Body of pancreas (tissue), 4 donors: ENCODE measurements around the gene SERPINA10. TPM values are rescaled to one million over a fixed set of nuclear protein-coding genes. Genes with fewer than 3 reads are reported as not detected.

Experiments used
- ATAC-seq: fragments of 150-250 bp; one replicate; pipeline ENCODE4 v1.9.1; 2016
- DNase-seq, 4 donors: peaks; one replicate each; pipeline ENCODE4 v3.0.0-alpha.2; 2019
- H3K27ac ChIP-seq, 4 donors: fragments of 200-600 bp; sonication (generic); 1 replicate in 3 of 4; 2 replicates in 1 of 4; pipeline versions ENCODE4 v1.5.1 to v1.6.1; 2016 to 2019; ENCODE audit warnings: mild to moderate bottlenecking in 1 of 4, mixed read lengths in 1 of 4, moderate library complexity in 1 of 4
- H3K27me3 ChIP-seq, 2 donors: fragments of 200-600 bp; sonication (generic); one replicate each; pipeline ENCODE4 v1.6.0; 2016; ENCODE audit warnings: mild to moderate bottlenecking in 1 of 2
- H3K36me3 ChIP-seq, 2 donors: fragments of 200-600 bp; sonication (generic); replicated peaks in 1 of 2; 2 replicates each; pipeline ENCODE4 v1.5.1; 2016; ENCODE audit warnings: low read depth in 2 of 2; ENCODE audit not compliant: insufficient read depth in 1 of 2
- H3K4me1 ChIP-seq: fragments of 200-600 bp; sonication (generic); one replicate; pipeline ENCODE4 v1.6.0; 2016
- H3K4me3 ChIP-seq, 2 donors: fragments of 200-600 bp; sonication (generic); 1 replicate in 1 of 2; 2 replicates in 1 of 2; pipeline ENCODE4 v1.5.1; 2016 to 2019
- H3K9me3 ChIP-seq, 3 donors: fragments of 200-600 bp; sonication (generic); 1 replicate in 2 of 3; 2 replicates in 1 of 3; pipeline ENCODE4 v1.5.1; 2016
- POLR2A ChIP-seq, 3 donors: fragments of 450-650 bp; IDR thresholded peaks; one replicate each; pipeline ENCODE4 v1.6.1; 2016; ENCODE audit warnings: antibody characterized with exemption in 3 of 3, mild to moderate bottlenecking in 2 of 3
- intact Hi-C: fragments of 100-400 bp; cut with DNase I; formaldehyde crosslinking; loops from one replicate; pipeline ENCODE4 v1.15.1; 2023
- total RNA-seq, 2 donors: library from RNA; depleted of rRNA; stranded (reverse); fragments of >200 nt; gene quantifications; one replicate each; pipeline ENCODE4 v1.1.0, GENCODE V29; 2016
- TF ChIP-seq, protein P1 (sequence below), 7 experiments: fragments of 450-650 bp in 4 of 7; fragments of 200-600 bp in 3 of 7; sonication (generic) in 3 of 7; IDR thresholded peaks; one replicate each; pipeline ENCODE4 v1.5.1; 2016 to 2019; ENCODE audit warnings: antibody characterized with exemption in 7 of 7

Gene SERPINA10
- total RNA-seq, 2 donors from 2014 or later: 3.0 TPM; not detected in 1

DNA sequence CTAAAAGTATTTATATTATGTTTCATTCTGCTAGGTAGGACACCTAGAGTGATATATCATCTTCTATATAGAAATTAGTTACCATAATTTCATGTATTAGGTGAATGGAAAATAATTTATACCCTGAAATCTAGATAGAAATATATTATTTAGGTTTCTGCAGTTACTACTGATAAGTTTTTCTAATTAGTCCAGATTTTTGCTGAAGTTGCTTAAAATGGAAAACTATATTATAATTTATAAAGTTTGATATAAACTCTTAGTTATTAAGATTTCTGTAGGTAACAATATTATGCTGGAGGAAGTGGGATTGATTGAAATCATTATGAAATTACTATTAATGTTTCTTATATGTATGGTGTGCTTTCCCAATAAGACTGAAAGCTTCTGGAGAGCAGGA lies 56.0 kb downstream of the SERPINA10 start:
- H3K27ac ChIP-seq: no peak overlapping the region
- intact Hi-C loops: no loop called here
- no peaks in the 10 kb centered on the region for H3K27me3 ChIP-seq
- H3K36me3 ChIP-seq: no peaks in the 10 kb centered on the region
- H3K9me3 ChIP-seq: no peaks in the 10 kb centered on the region
- TF ChIP-seq, protein P1, sequence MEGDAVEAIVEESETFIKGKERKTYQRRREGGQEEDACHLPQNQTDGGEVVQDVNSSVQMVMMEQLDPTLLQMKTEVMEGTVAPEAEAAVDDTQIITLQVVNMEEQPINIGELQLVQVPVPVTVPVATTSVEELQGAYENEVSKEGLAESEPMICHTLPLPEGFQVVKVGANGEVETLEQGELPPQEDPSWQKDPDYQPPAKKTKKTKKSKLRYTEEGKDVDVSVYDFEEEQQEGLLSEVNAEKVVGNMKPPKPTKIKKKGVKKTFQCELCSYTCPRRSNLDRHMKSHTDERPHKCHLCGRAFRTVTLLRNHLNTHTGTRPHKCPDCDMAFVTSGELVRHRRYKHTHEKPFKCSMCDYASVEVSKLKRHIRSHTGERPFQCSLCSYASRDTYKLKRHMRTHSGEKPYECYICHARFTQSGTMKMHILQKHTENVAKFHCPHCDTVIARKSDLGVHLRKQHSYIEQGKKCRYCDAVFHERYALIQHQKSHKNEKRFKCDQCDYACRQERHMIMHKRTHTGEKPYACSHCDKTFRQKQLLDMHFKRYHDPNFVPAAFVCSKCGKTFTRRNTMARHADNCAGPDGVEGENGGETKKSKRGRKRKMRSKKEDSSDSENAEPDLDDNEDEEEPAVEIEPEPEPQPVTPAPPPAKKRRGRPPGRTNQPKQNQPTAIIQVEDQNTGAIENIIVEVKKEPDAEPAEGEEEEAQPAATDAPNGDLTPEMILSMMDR (IDR thresholded peaks at IDR 0.05): no peak
- TF ChIP-seq POLR2A (IDR thresholded peaks at IDR 0.05): no peak
- no peak overlapping the region for H3K4me3 ChIP-seq
- no peak for ATAC-seq
- no peak for DNase-seq
- H3K4me1 ChIP-seq: no peaks in the 10 kb centered on the region

Other genes starting within 250 kb of the SERPINA10 start
- 10 to 100 TPM; 48.0 to 95.6 TPM for gene DDX24, start 212.1 kb downstream of the SERPINA10 start, total RNA-seq
- gene IFI27L1, start 212.0 kb downstream of the SERPINA10 start, total RNA-seq: 1 to 10 TPM; 3.4 to 5.6 TPM
- 10 to 100 TPM in 1 of 2 donors, 1 to 10 TPM in 1; 8.8 to 38.6 TPM for gene IFI27, start 182.5 kb downstream of the SERPINA10 start, total RNA-seq
- 10 to 100 TPM; 12.7 to 66.3 TPM for gene IFI27L2, start 163.7 kb downstream of the SERPINA10 start, total RNA-seq
- gene PPP4R4, start 118.9 kb downstream of the SERPINA10 start, total RNA-seq: 1 to 10 TPM; 1.3 to 2.6 TPM
- 10 to 100 TPM in 1 of 2 donors, 1 to 10 TPM in 1; 6.5 to 10.9 TPM for gene SERPINA6, start 30.1 kb upstream of the SERPINA10 start, total RNA-seq
- gene SERPINA2, start 73.4 kb upstream of the SERPINA10 start, total RNA-seq: not detected
- gene SERPINA1, start 95.3 kb upstream of the SERPINA10 start, total RNA-seq: 10 to 100 TPM; 77.8 to 86.4 TPM
- not detected for gene SERPINA11, start 159.5 kb upstream of the SERPINA10 start, total RNA-seq
- not detected for gene SERPINA9, start 182.9 kb upstream of the SERPINA10 start, total RNA-seq
- gene SERPINA12, start 216.2 kb upstream of the SERPINA10 start, total RNA-seq: not detected